Measurements from ENCODE around the gene CACNA2D2. TPM values are rescaled to one million over a fixed set of nuclear protein-coding genes. Genes with fewer than 3 reads are reported as not detected.
A peak's percentile ranks its signal among the peaks of the same experiment; 100 is the strongest.

The CACNA2D2 gene
- total RNA-seq, 4 donors from 2014 or later, result 0.31 to 1.7 (median 0.66) TPM

DNA sequence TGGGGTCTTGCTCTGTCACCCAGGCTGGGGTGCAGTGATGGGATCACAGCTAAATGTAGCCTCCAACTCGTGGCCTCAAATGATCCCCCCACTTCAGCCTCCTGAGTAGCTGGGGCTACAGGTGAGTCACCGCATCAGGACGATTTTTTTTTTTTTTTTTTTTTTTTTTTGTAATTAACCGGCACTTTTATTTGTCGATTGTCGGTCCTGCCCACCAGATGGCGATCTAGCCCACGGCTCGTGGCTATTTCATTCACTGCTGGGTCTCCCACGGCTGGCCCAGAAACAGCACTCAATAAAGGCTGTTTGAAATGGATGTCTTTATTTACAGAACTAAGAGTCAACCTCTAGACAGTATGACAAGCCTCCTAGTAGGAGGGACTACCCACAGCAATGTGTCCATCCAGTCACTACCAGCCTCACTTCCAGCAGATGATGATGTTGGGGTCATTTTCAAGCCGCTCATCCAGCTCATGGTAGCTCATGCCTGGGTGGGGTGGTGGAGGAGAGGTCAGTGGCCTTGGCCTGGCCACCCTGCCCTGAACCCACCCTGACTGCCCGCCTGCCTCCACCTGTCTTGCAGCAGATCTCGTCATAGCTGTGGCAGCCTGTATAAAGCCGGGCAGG lies 156.1 kb downstream of the CACNA2D2 start:
- no peaks in the 10 kb centered on the region for H3K9me3 ChIP-seq
- H3K27me3 ChIP-seq, result no peaks in the 10 kb centered on the region
- 9 to 20% methylated on average over 4 to 9 of the region's 14 CpGs for WGBS, 2 donors (ENCODE audit: low coverage in 1 of 2)
- peaks cover 0 to 20% of the 10 kb centered on the region in 2 donors for H3K36me3 ChIP-seq
- peak overlapping the region in 2 of 4 donors; percentile 32 to 48 for H3K27ac ChIP-seq
- peaks cover 0 to 64% (median 31%) of the 10 kb centered on the region in 3 donors for H3K4me1 ChIP-seq
- ATAC-seq, result no peak
- TF ChIP-seq POLR2A (IDR thresholded peaks at IDR 0.05) (no peak), CTCF (IDR thresholded peaks at IDR 0.05) (peak in 3 of 4 experiments; percentile 23 to 63 (median 59))
- H3K4me3 ChIP-seq, result no peak overlapping the region

DNA sequence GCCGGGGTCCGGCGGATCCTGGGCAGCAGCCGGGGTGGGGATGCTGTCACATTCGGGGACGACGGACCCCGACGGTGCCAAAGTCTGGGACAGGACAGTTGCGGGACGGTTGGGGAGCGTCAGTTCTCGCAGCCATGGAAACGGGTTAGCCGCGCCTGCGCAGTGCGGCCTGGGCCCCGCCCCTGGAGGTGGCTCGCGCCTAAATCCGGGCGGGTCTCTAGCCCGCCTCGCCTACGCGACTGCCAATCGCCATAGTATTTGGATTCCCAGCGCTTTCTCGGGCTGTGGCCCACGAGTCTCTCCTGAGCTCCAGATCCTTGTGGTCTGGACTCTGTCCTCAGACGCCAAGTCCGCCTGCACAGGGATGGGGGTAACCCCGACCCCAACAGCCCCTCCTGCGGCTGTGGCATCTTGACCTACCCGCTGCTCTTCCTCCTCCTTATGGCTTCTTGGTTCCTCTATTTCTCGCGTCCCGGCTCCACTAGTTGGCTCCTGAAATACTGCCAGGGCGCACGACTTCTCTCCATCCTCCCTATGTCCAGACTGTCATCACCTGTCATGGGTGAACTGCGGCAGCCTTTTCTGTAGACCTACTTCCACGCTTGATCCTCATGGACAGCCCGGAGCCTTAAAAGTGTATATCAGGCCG lies 157.7 kb downstream of the CACNA2D2 start, which contains the start of gene ZMYND10:
Gene ZMYND10, minus strand, starts transcription at position 147 of the 649 bp plus-strand sequence. CDS start 153 bp downstream, outside the sequence.
- 6 to 29% methylated on average over 8 to 11 of the region's 45 CpGs for WGBS, 2 donors (ENCODE audit: low coverage in 1 of 2)
- Histone ChIP-seq H3K27ac (peak within 1 kb of the TSS in 1 of 4 donors; percentile 15), H3K4me1 (peaks cover 0 to 66% (median 36%) of the 10 kb centered on the region in 3 donors)

GRCh38 chr3:50345008-50345407 lies 158.4 kb downstream of the CACNA2D2 start:
- TF ChIP-seq CTCF (IDR thresholded peaks at IDR 0.05) (no peak), POLR2A (IDR thresholded peaks at IDR 0.05) (no peak), POLR2AphosphoS5 (IDR thresholded peaks at IDR 0.05) (no peak), EP300 (IDR thresholded peaks at IDR 0.05) (no peak)
- H3K27ac ChIP-seq, result no peak overlapping the region
- H3K9me3 ChIP-seq, result no peaks in the 10 kb centered on the region
- H3K4me3 ChIP-seq, result peak overlapping the region in 1 of 2 donors; percentile 48
- no peak for ATAC-seq
- WGBS, 2 donors (ENCODE audit: low coverage in 1 of 2), result 52 to 65% methylated on average over 4 to 6 of the region's 8 CpGs
- peaks cover 0 to 20% of the 10 kb centered on the region in 2 donors for H3K36me3 ChIP-seq
- H3K4me1 ChIP-seq, result peaks cover 0 to 68% (median 37%) of the 10 kb centered on the region in 3 donors
- no peaks in the 10 kb centered on the region for H3K27me3 ChIP-seq

More for the DNA sequence above, 157.7 kb downstream of the CACNA2D2 start, which contains the start of gene ZMYND10:
- H3K9me3 ChIP-seq, result no peaks in the 10 kb centered on the region
- H3K4me3 ChIP-seq, result peak within 1 kb of the TSS in 1 of 2 donors; percentile 48
- peak; percentile 48 for ATAC-seq
- H3K36me3 ChIP-seq, result peaks cover 0 to 20% of the 10 kb centered on the region in 2 donors
- H3K27me3 ChIP-seq, result no peaks in the 10 kb centered on the region
- no peak for TF ChIP-seq CTCF (IDR thresholded peaks at IDR 0.05)
- no peak for TF ChIP-seq POLR2AphosphoS5 (IDR thresholded peaks at IDR 0.05)
- TF ChIP-seq EP300 (IDR thresholded peaks at IDR 0.05), result no peak
- TF ChIP-seq POLR2A (IDR thresholded peaks at IDR 0.05), result no peak

- TF ChIP-seq POLR2AphosphoS5 (IDR thresholded peaks at IDR 0.05) (no peak), POLR2A (IDR thresholded peaks at IDR 0.05) (no peak), CTCF (IDR thresholded peaks at IDR 0.05) (no peak), EP300 (IDR thresholded peaks at IDR 0.05) (no peak)
- Histone ChIP-seq H3K4me1 (peaks cover 0 to 70% (median 35%) of the 10 kb centered on the region in 3 donors), H3K4me3 (no peak overlapping the region), H3K27ac (no peak overlapping the region), H3K36me3 (peaks cover 0 to 6% of the 10 kb centered on the region in 2 donors), H3K27me3 (no peaks in the 10 kb centered on the region), H3K9me3 (no peaks in the 10 kb centered on the region)
- 75% methylated on average over 8 of the region's 13 CpGs; no CpG with 5 or more reads in 1 of the 2 donors for WGBS, 2 donors (ENCODE audit: low coverage in 1 of 2)
- ATAC-seq, result no peak
Observed at GRCh38 chr3:50342813-50343633, 160.4 kb downstream of the CACNA2D2 start.
